NCI-H2029 (cell line): ENCODE measurements around the gene STEAP2.
"Not testable (repeated sequence)": the region's sequence is repeated elsewhere in the genome, so short reads cannot be mapped to it uniquely, and the experiment has no call there.

Experiments used
- DNase-seq: peaks from one replicate; lab custom pipeline; 2025; lab: John Stamatoyannopoulos, UW

The STEAP2 gene

GRCh38 chr7:90211391-90212148 is at the start of gene STEAP2:
Gene STEAP2, plus strand, starts transcription at chr7:90211740. Its CDS starts 13,343 bp downstream, at chr7:90225083.
- DNase-seq, result peak; percentile 62

GRCh38 chr7:90163534-90163933 is 48.0 kb upstream of the STEAP2 start:
- DNase-seq, result no peak

GRCh38 chr7:90165724-90166123 is 45.8 kb upstream of the STEAP2 start:
- no peak for DNase-seq

- DNase-seq, result no peak
These were observed 45.4 kb upstream of the STEAP2 start for GRCh38 chr7:90166153-90166552.

- DNase-seq, result no peak
These were observed 44.2 kb upstream of the STEAP2 start for GRCh38 chr7:90167361-90167760.

- DNase-seq, result no peak
These were observed 41.6 kb upstream of the STEAP2 start for GRCh38 chr7:90169891-90170290.

GRCh38 chr7:90172121-90172520 is 39.4 kb upstream of the STEAP2 start:
- DNase-seq, result no peak

- no peak for DNase-seq
These were observed 38.9 kb upstream of the STEAP2 start for GRCh38 chr7:90172624-90173023.

- no peak for DNase-seq
These were observed 38.3 kb upstream of the STEAP2 start for GRCh38 chr7:90173127-90173844.

- DNase-seq, result no peak
These were observed 35.9 kb upstream of the STEAP2 start for GRCh38 chr7:90175667-90176066.

GRCh38 chr7:90176195-90176594 is 35.3 kb upstream of the STEAP2 start:
- no peak for DNase-seq

GRCh38 chr7:90178166-90178565 is 33.4 kb upstream of the STEAP2 start:
- no peak for DNase-seq

GRCh38 chr7:90178679-90179278 is 32.8 kb upstream of the STEAP2 start:
- DNase-seq, result no peak

GRCh38 chr7:90180011-90180585 is 31.4 kb upstream of the STEAP2 start:
- no peak for DNase-seq

- no peak for DNase-seq
These were observed 30.9 kb upstream of the STEAP2 start for GRCh38 chr7:90180649-90181048.

- no peak for DNase-seq
These were observed 30.1 kb upstream of the STEAP2 start for GRCh38 chr7:90181485-90181884.

GRCh38 chr7:90186290-90186689 is 25.2 kb upstream of the STEAP2 start:
- DNase-seq, result not testable (repeated sequence)

- no peak for DNase-seq
These were observed 24.0 kb upstream of the STEAP2 start for GRCh38 chr7:90187507-90188050.

- DNase-seq, result no peak
These were observed 23.3 kb upstream of the STEAP2 start for GRCh38 chr7:90188281-90188680.

- no peak for DNase-seq
These were observed 20.5 kb upstream of the STEAP2 start for GRCh38 chr7:90190995-90191394.

- no peak for DNase-seq
These were observed 19.9 kb upstream of the STEAP2 start for GRCh38 chr7:90191648-90192047.
